GM12878 (cell line): ENCODE data around the gene DPH7. TPM values are rescaled to one million over a fixed set of nuclear protein-coding genes. Genes with fewer than 3 reads are reported as not detected.
"Not testable (repeated sequence)": the region's sequence is repeated elsewhere in the genome, so short reads cannot be mapped to it uniquely, and the experiment has no call there.

Experiments used
- ATAC-seq: fragments of 200-7000 bp; cut with Tn5 transposase; 3 replicates; pipeline ENCODE4 v1.9.1; 2020; ENCODE audit warnings: mild to moderate bottlenecking, moderate library complexity
- BruUV-seq: library from RNA; stranded (reverse); fragments of 400-500 nt; replicated peaks from 2 replicates; lab custom pipeline; 2021; lab: Mats Ljungman, UMichigan
- CTCF ChIA-PET: fragments of 300-600 bp; sonication (Branson Sonifier 250); formaldehyde crosslinking; extraction: SDS; loops from one replicate; lab custom pipeline; 2021; ENCODE audit warnings: inconsistent platforms; lab: Yijun Ruan, JAX
- POLR2A ChIA-PET: fragments of 350-600 bp; formaldehyde crosslinking; extraction: SDS; loops from one replicate; lab custom pipeline; 2021; ENCODE audit warnings: inconsistent platforms; lab: Charles Lee
- RAD21 ChIA-PET: fragments of 300-600 bp; sonication (Branson Sonifier 250); formaldehyde crosslinking; loops from one replicate; lab custom pipeline; 2023; ENCODE audit warnings: antibody characterized with exemption; ENCODE audit not compliant: unreplicated experiment; lab: Charles Lee
- SMC1A ChIA-PET: fragments of 300-600 bp; sonication (Branson Sonifier 250); formaldehyde crosslinking; loops from one replicate; lab custom pipeline; 2023; ENCODE audit not compliant: unreplicated experiment, uncharacterized antibody; lab: Charles Lee
- DNase-seq: peaks from one replicate; pipeline ENCODE4 v3.0.0-alpha.2; 2011; ENCODE audit warnings: low read depth, low spot score
- FAIRE-seq: peaks from 3 replicates; lab custom pipeline; 2011; peaks lifted over from hg19 to GRCh38; lab: Jason Lieb, UNC
- H2AFZ ChIP-seq: 2 replicates; pipeline ENCODE4 v1.6.0; 2011; ENCODE audit warnings: low read depth, low read length, control low read depth; ENCODE audit not compliant: control insufficient read depth
- H3K27ac ChIP-seq: 2 replicates; pipeline ENCODE4 v1.5.1; 2011; ENCODE audit warnings: control low read depth; ENCODE audit not compliant: control insufficient read depth, insufficient read depth
- H3K27me3 ChIP-seq, 2 experiments: replicated peaks in 1 of 2; 2 replicates each; pipeline versions ENCODE4 v1.6.0 to v1.6.1; 2011; ENCODE audit warnings: low read length in 1 of 2; ENCODE audit not compliant: control insufficient read depth in 2 of 2, insufficient read depth in 2 of 2
- H3K36me3 ChIP-seq, 2 experiments: 2 replicates each; pipeline ENCODE4 v1.5.1; 2011; ENCODE audit warnings: low read length in 1 of 2; ENCODE audit not compliant: control insufficient read depth in 2 of 2, insufficient read depth in 2 of 2
- H3K4me1 ChIP-seq: 2 replicates; pipeline ENCODE4 v1.6.1; 2011; ENCODE audit warnings: mild to moderate bottlenecking, low read length, moderate library complexity, mixed read lengths; ENCODE audit not compliant: control insufficient read depth, insufficient read depth
- H3K4me2 ChIP-seq: 2 replicates; pipeline ENCODE4 v1.6.0; 2011; ENCODE audit warnings: control low read depth; ENCODE audit not compliant: control insufficient read depth, insufficient read depth
- H3K4me3 ChIP-seq: fragments of 200-600 bp; sonication (generic); 2 replicates; pipeline ENCODE4 v1.5.1; 2016
- H3K79me2 ChIP-seq: 2 replicates; pipeline ENCODE4 v1.6.0; 2011; ENCODE audit warnings: low read length; ENCODE audit not compliant: control insufficient read depth, insufficient read depth
- H3K9ac ChIP-seq: 2 replicates; pipeline ENCODE4 v1.8.0; 2011; ENCODE audit warnings: low read length, control low read depth, mixed read lengths; ENCODE audit not compliant: control insufficient read depth, insufficient read depth
- H3K9me3 ChIP-seq: replicated peaks from 3 replicates; pipeline ENCODE4 v1.5.1; 2011; ENCODE audit warnings: mild to moderate bottlenecking, low read length; ENCODE audit not compliant: control insufficient read depth, insufficient read depth
- H4K20me1 ChIP-seq: 2 replicates; pipeline ENCODE4 v1.6.0; 2011; ENCODE audit not compliant: control insufficient read depth, insufficient read depth
- BHLHE40 ChIP-seq, 2 experiments: fragments of 450-650 bp in 1 of 2; IDR thresholded peaks; 2 replicates each; pipeline ENCODE4 v1.6.1; 2011 to 2017; ENCODE audit warnings: low read depth in 2 of 2, borderline replicate concordance in 1 of 2, improper control_type of control experiment in 1 of 2, low read length in 1 of 2, mild to moderate bottlenecking in 1 of 2
- DPF2 ChIP-seq: fragments of 450-650 bp; IDR thresholded peaks from 2 replicates; pipeline ENCODE4 v1.6.1; 2017; ENCODE audit warnings: mild to moderate bottlenecking
- EED ChIP-seq: sonication (generic); IDR thresholded peaks from 2 replicates; pipeline ENCODE4 v1.6.1; 2016; ENCODE audit warnings: antibody characterized with exemption, low read depth
- IKZF1 ChIP-seq: fragments of 450-650 bp; conservative IDR thresholded peaks from 2 replicates; pipeline ENCODE4 v1.6.1; 2017; ENCODE audit warnings: antibody characterized with exemption, mild to moderate bottlenecking
- IKZF2 ChIP-seq, 2 experiments: fragments of 450-650 bp; IDR thresholded peaks; 2 replicates each; pipeline ENCODE4 v1.6.1; 2017; ENCODE audit warnings: mild to moderate bottlenecking in 2 of 2, moderate library complexity in 2 of 2
- MEF2A ChIP-seq: IDR thresholded peaks from 2 replicates; pipeline ENCODE4 v1.6.1; 2011; ENCODE audit warnings: low read depth, mild to moderate bottlenecking, low read length, moderate library complexity; ENCODE audit not compliant: insufficient read depth
- MEF2B ChIP-seq: fragments of 450-650 bp; IDR thresholded peaks from 2 replicates; pipeline ENCODE4 v1.6.1; 2018; ENCODE audit warnings: mild to moderate bottlenecking, moderate library complexity; ENCODE audit not compliant: partially characterized antibody, poor library complexity, severe bottlenecking
- MTA2 ChIP-seq: fragments of 450-650 bp; IDR thresholded peaks from 2 replicates; pipeline ENCODE4 v1.6.1; 2016; ENCODE audit warnings: low read depth, mild to moderate bottlenecking, moderate library complexity
- NFIC ChIP-seq: IDR thresholded peaks from 2 replicates; pipeline ENCODE4 v1.6.1; 2012; ENCODE audit warnings: low read depth, mild to moderate bottlenecking, inconsistent platforms, low read length, moderate library complexity
- RUNX3 ChIP-seq: IDR thresholded peaks from 2 replicates; pipeline ENCODE4 v1.6.1; 2012; ENCODE audit warnings: low read length, inconsistent platforms
- ZNF384 ChIP-seq: IDR thresholded peaks from 2 replicates; pipeline ENCODE4 v1.6.1; 2012; ENCODE audit warnings: low read depth, mild to moderate bottlenecking, low read length, improper control_type of control experiment, borderline replicate concordance
- WGBS: methylation state at CpG from one replicate; pipeline ENCODE4 v1.1.6; 2016; ENCODE audit warnings: low lambda C conversion rate; ENCODE audit not compliant: insufficient replicate concordance, insufficient coverage; ENCODE audit errors: missing lambda C conversion rate; 5-methylcytosine and 5-hydroxymethylcytosine counted together
- in situ Hi-C: fragments of 300-500 bp; cut with MboI; formaldehyde crosslinking; loops from 9 replicates; pipeline ENCODE4 v1.14.3; 2018; ENCODE audit warnings: mixed read lengths
- intact Hi-C: fragments of 100-400 bp; cut with micrococcal nuclease; formaldehyde crosslinking; loops from one replicate; pipeline ENCODE4 v1.14.2; 2022; ENCODE audit not compliant: unreplicated experiment
- polyA plus RNA-seq, 11 experiments: library from polyadenylated mRNA; depleted of rRNA in 4 of 11; unstranded in 6 of 11; stranded (reverse) in 5 of 11; fragments of >200 nt; fragmentation: Nextera tagmentation in 4 of 11; fragmentation: Illumina TruSeq in 1 of 11; extraction: Ambion mirVana in 4 of 11; extraction: Trizol in 1 of 11; gene quantifications; 1 replicate in 1 of 11; 2 replicates in 10 of 11; pipeline versions ENCODE4 v1.2.1 to v1.2.3, GENCODE V29; 2011 to 2016; ENCODE audit warnings: inconsistent platforms in 2 of 11, missing spikeins in 2 of 11, low read depth in 1 of 11
- total RNA-seq, 4 experiments: library from RNA; depleted of rRNA in 3 of 4; stranded (reverse); fragments of >200 nt in 3 of 4; fragmentation: Illumina TruSeq in 1 of 4; extraction: Trizol in 1 of 4; gene quantifications; 2 replicates each; pipeline versions ENCODE4 v1.2.1 to v1.2.3, GENCODE V29; 2013 to 2021
- TF ChIP-seq, protein P1 (sequence below): fragments of 450-650 bp; IDR thresholded peaks from 2 replicates; pipeline ENCODE4 v1.6.1; 2017; ENCODE audit warnings: low read depth, mild to moderate bottlenecking, moderate library complexity

Gene DPH7
- total and polyA plus RNA-seq, 10 of the 15 experiments (the other 5 are each of a cell fraction or from before 2014, with no cell fraction given), result 8.7 to 40.0 (median 28.1) TPM

DNA sequence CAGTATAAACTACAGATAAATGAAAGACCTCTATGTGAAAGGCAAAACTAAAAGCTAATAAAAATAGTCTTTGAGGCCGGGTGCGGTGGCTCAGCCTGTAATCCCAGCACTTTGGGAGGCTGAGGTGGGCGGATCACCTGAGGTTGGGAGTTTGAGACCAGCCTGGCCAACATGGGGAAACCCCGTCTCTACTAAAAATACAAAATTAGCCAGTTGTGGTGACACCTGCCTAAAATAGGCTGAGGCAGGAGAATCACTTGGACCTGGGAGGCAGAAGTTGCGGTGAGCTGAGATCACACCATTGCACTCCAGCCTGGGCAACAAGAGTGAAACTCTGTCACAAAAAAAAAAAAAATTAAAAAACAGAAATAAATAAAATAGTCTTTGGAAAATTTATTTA is 65.6 kb downstream of the DPH7 start:
- BruUV-seq, ATAC-seq, H3K9me3 ChIP-seq, FAIRE-seq, H3K4me1 ChIP-seq, H2AFZ ChIP-seq, H3K4me3 ChIP-seq, H3K9ac ChIP-seq, in situ Hi-C loops, H3K27me3 ChIP-seq, SMC1A ChIA-PET, H3K36me3 ChIP-seq, H4K20me1 ChIP-seq, H3K79me2 ChIP-seq, DNase-seq, intact Hi-C loops, RAD21 ChIA-PET, H3K27ac ChIP-seq: not testable (repeated sequence)
- POLR2A ChIA-PET, result interaction anchor here (0.6 kb wide), 1 partner anchor 197 kb away, joined by 4 read pairs; no protein-coding TSS in a partner anchor
- peak overlapping the region; percentile 38; the same call in 1 of the 2 replicates for H3K4me2 ChIP-seq
- WGBS, result 5% methylated on average over 4 of the region's 5 CpGs
- TF ChIP-seq ZNF384, result 0 out of 2 replicates have a peak, but pooled peaks have one; percentile 14
- TF ChIP-seq, protein P1, sequence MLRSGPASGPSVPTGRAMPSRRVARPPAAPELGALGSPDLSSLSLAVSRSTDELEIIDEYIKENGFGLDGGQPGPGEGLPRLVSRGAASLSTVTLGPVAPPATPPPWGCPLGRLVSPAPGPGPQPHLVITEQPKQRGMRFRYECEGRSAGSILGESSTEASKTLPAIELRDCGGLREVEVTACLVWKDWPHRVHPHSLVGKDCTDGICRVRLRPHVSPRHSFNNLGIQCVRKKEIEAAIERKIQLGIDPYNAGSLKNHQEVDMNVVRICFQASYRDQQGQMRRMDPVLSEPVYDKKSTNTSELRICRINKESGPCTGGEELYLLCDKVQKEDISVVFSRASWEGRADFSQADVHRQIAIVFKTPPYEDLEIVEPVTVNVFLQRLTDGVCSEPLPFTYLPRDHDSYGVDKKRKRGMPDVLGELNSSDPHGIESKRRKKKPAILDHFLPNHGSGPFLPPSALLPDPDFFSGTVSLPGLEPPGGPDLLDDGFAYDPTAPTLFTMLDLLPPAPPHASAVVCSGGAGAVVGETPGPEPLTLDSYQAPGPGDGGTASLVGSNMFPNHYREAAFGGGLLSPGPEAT, result peak; percentile 36; the same call in 1 of the 2 replicates
- peak; percentile 74 to 78; a peak in 3 of 4 replicates for TF ChIP-seq IKZF2 (IDR thresholded peaks at IDR 0.05)
- TF ChIP-seq BHLHE40 (IDR thresholded peaks at IDR 0.05; ENCODE audit: borderline replicate concordance in 1 of 2, low read depth in 2 of 2, low read length in 1 of 2), result peak in 1 of 2 experiments; percentile 49; a peak in 1 of 4 replicates
- peak; percentile 60; the same call in 1 of the 2 replicates for TF ChIP-seq EED
- peak; percentile 65 for TF ChIP-seq RUNX3
- peak; percentile 34; the same call in 1 of the 2 replicates for TF ChIP-seq NFIC
- TF ChIP-seq DPF2, result 0 out of 2 replicates have a peak, but pooled peaks have one; percentile 24
- peak; percentile 79 for TF ChIP-seq MEF2B
- peak; percentile 39; the same call in 1 of the 2 replicates for TF ChIP-seq MTA2
- peak; percentile 65 for TF ChIP-seq IKZF1
- TF ChIP-seq MEF2A, result 0 out of 2 replicates have a peak, but pooled peaks have one; percentile 48
- CTCF ChIA-PET, result interaction anchor here (0.7 to 1.1 kb wide), 2 partner anchors 22 to 123 kb away, joined by 3 to 4 read pairs; no protein-coding TSS in a partner anchor
